Stimulated activated CD8-positive, alpha-beta memory T cell treated with anti-CD3 and anti-CD28 coated beads, Interleukin-4, amount 100 ng/mL, for 24 hours (primary cell): Measurements from ENCODE around the gene CD200R1.

Source experiments
- DNase-seq: peaks from one replicate; pipeline ENCODE4 v3.0.0-alpha.2; 2020; ENCODE audit warnings: low read depth

CD200R1 gene

GRCh38 chr3:112974894-112975293, at the start of gene CD200R1:
Gene CD200R1, minus strand, starts transcription at chr3:112975103. Its CDS starts 246 bp downstream, at chr3:112974857.
- no peak for DNase-seq

GRCh38 chr3:113021471-113021870, 46.6 kb upstream of the CD200R1 start:
- DNase-seq = no peak

- DNase-seq = peak; percentile 86
Measured at GRCh38 chr3:113019182-113020137, 44.6 kb upstream of the CD200R1 start.

GRCh38 chr3:113018536-113019181, 43.8 kb upstream of the CD200R1 start:
- no peak for DNase-seq

- no peak for DNase-seq
Measured at GRCh38 chr3:113013593-113013992, 38.7 kb upstream of the CD200R1 start.

- DNase-seq = no peak
Measured at GRCh38 chr3:113008117-113008516, 33.2 kb upstream of the CD200R1 start.

GRCh38 chr3:113006359-113007056, 31.6 kb upstream of the CD200R1 start:
- no peak for DNase-seq

GRCh38 chr3:113005611-113006010, 30.7 kb upstream of the CD200R1 start:
- DNase-seq = no peak

- DNase-seq = peak; percentile 4
Measured at GRCh38 chr3:113002679-113003078, 27.8 kb upstream of the CD200R1 start.

- DNase-seq = no peak
Measured at GRCh38 chr3:113002037-113002436, 27.1 kb upstream of the CD200R1 start.

GRCh38 chr3:113000691-113001090, 25.8 kb upstream of the CD200R1 start:
- DNase-seq = no peak

GRCh38 chr3:112995800-112996199, 20.9 kb upstream of the CD200R1 start:
- no peak for DNase-seq

GRCh38 chr3:112990672-112991602, 16.0 kb upstream of the CD200R1 start, which contains the start of gene GTPBP8:
Gene GTPBP8, plus strand, starts transcription at chr3:112990984. Its CDS starts 16 bp downstream, at chr3:112991000.
- DNase-seq = peak; percentile 81

- DNase-seq = no peak
Measured at GRCh38 chr3:112987710-112988334, 12.9 kb upstream of the CD200R1 start.

- no peak for DNase-seq
Measured at GRCh38 chr3:112984485-112984884, 9.6 kb upstream of the CD200R1 start.

GRCh38 chr3:112982710-112983109, 7.8 kb upstream of the CD200R1 start:
- no peak for DNase-seq

GRCh38 chr3:112980080-112980479, 5.2 kb upstream of the CD200R1 start:
- no peak for DNase-seq

- DNase-seq = no peak
Measured at GRCh38 chr3:112979244-112979832, 4.4 kb upstream of the CD200R1 start.

- DNase-seq = no peak
Measured at GRCh38 chr3:112976953-112977352, 2.0 kb upstream of the CD200R1 start.

- DNase-seq = no peak
Measured at GRCh38 chr3:112976001-112976400, 1.1 kb upstream of the CD200R1 start.

- DNase-seq = no peak
Measured at GRCh38 chr3:112974178-112974517, 755 bp downstream of the CD200R1 start.
